SU-DHL-6 (cell line): ENCODE data around the gene UXS1.

Source experiments
- EZH2phosphoT487 ChIP-seq: fragments of 200-600 bp; sonication (generic), shearing (Covaris generic); conservative IDR thresholded peaks from 2 replicates; pipeline ENCODE4 v1.6.1; 2018; ENCODE audit warnings: mild to moderate bottlenecking, antibody characterized with exemption, low read length, moderate library complexity, mixed read lengths
- TF ChIP-seq, protein P1 (sequence below): fragments of 200-600 bp; sonication (generic); IDR thresholded peaks from one replicate; pipeline ENCODE4 v1.5.1; 2017; ENCODE audit warnings: antibody characterized with exemption, mild to moderate bottlenecking, low read length, moderate library complexity; ENCODE audit not compliant: insufficient read depth, poor library complexity, severe bottlenecking

DNA sequence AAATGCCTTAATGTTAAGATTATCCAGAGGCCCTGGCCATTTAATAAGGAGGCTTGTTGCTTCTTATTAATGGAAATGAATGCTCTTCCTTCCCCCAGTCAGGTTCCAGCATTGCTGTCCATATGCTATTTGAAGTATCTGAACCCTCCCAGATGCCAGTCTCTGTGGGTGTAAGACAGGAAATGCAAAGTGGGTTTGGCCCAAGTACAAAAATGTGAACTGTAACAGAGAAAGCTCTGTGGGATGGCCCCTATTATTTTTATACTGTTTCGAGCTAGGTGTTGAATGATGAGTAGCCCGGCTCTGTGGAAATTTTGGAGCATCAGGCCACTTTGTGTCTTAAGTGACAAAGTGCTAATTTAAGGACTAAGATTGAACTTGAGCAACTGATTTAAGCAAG lies 141.0 kb downstream of the UXS1 start:
- TF ChIP-seq, protein P1, sequence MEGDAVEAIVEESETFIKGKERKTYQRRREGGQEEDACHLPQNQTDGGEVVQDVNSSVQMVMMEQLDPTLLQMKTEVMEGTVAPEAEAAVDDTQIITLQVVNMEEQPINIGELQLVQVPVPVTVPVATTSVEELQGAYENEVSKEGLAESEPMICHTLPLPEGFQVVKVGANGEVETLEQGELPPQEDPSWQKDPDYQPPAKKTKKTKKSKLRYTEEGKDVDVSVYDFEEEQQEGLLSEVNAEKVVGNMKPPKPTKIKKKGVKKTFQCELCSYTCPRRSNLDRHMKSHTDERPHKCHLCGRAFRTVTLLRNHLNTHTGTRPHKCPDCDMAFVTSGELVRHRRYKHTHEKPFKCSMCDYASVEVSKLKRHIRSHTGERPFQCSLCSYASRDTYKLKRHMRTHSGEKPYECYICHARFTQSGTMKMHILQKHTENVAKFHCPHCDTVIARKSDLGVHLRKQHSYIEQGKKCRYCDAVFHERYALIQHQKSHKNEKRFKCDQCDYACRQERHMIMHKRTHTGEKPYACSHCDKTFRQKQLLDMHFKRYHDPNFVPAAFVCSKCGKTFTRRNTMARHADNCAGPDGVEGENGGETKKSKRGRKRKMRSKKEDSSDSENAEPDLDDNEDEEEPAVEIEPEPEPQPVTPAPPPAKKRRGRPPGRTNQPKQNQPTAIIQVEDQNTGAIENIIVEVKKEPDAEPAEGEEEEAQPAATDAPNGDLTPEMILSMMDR = no peak
- TF ChIP-seq EZH2phosphoT487 = no peak
